T-cell (primary cell): Measurements from ENCODE around the gene ALCAM. TPM values are rescaled to one million over a fixed set of nuclear protein-coding genes. Genes with fewer than 3 reads are reported as not detected.

Source experiments
- ATAC-seq, 4 experiments: fragments of 200-7000 bp in 3 of 4; fragments of 150-1000 bp in 1 of 4; cut with Tn5 transposase; replicated peaks in 1 of 4; 1 replicate in 3 of 4; 2 replicates in 1 of 4; pipeline ENCODE4 v1.10.0; 2021; ENCODE audit warnings: moderate library complexity in 3 of 4, mild to moderate bottlenecking in 2 of 4, moderate number of reproducible peaks in 1 of 4
- CTCF ChIA-PET, 2 donors: fragments of 300-600 bp; sonication (Branson Sonifier 250); formaldehyde crosslinking; loops; one replicate each; lab custom pipeline; 2022; ENCODE audit warnings: antibody characterized with exemption in 2 of 2; lab: Charles Lee
- POLR2A ChIA-PET, 2 donors: fragments of 300-600 bp; sonication (Branson Sonifier 250); formaldehyde crosslinking; loops; one replicate each; lab custom pipeline; 2022; ENCODE audit warnings: antibody characterized with exemption in 2 of 2; lab: Charles Lee
- DNase-seq, 35 experiments: peaks; one replicate each; pipeline versions ENCODE4 v3.0.0 to v3.0.0-alpha.2; 2013 to 2023
- H3K27ac ChIP-seq: one replicate; pipeline ENCODE4 v1.5.1; 2013; ENCODE audit warnings: low read length
- H3K27me3 ChIP-seq, 2 experiments: replicated peaks in 1 of 2; 1 replicate in 1 of 2; 2 replicates in 1 of 2; pipeline versions ENCODE4 v1.6.1 to v1.7.0; 2013; ENCODE audit warnings: low read length in 1 of 2, mixed read lengths in 1 of 2; ENCODE audit not compliant: control insufficient read depth in 2 of 2, insufficient read depth in 2 of 2; ENCODE audit errors: extremely low read depth in 1 of 2
- H3K36me3 ChIP-seq, 2 donors: 1 replicate in 1 of 2; 2 replicates in 1 of 2; pipeline versions ENCODE4 v1.6.1 to v1.7.0; 2013; ENCODE audit warnings: low read length in 1 of 2; ENCODE audit not compliant: control insufficient read depth in 2 of 2, insufficient read depth in 1 of 2; ENCODE audit errors: extremely low read depth in 1 of 2
- H3K4me1 ChIP-seq, 2 experiments: 1 replicate in 1 of 2; 2 replicates in 1 of 2; pipeline versions ENCODE4 v1.6.1 to v1.7.0; 2013; ENCODE audit warnings: low read length in 2 of 2, mixed read lengths in 1 of 2; ENCODE audit not compliant: insufficient read depth in 2 of 2, control insufficient read depth in 1 of 2; ENCODE audit errors: extremely low read depth in 1 of 2
- H3K4me3 ChIP-seq, 2 donors: 1 replicate in 1 of 2; 2 replicates in 1 of 2; pipeline versions ENCODE4 v1.5.1 to v1.7.0; 2013; ENCODE audit warnings: mild to moderate bottlenecking in 2 of 2, low read length in 1 of 2, moderate library complexity in 1 of 2; ENCODE audit not compliant: control insufficient read depth in 1 of 2; ENCODE audit errors: extremely low read depth in 1 of 2
- H3K9me3 ChIP-seq: 2 replicates; pipeline ENCODE4 v1.7.0; 2013
- H3K27ac Mint-ChIP-seq, 2 donors: one replicate each; pipeline ENCODE4 v1.8.0; 2020 to 2021; ENCODE audit warnings: mild to moderate bottlenecking in 2 of 2, mixed read lengths in 2 of 2
- H3K27me3 Mint-ChIP-seq, 2 donors: one replicate each; pipeline ENCODE4 v1.8.0; 2021 to 2022; ENCODE audit warnings: mixed read lengths in 2 of 2
- H3K36me3 Mint-ChIP-seq: one replicate; pipeline ENCODE4 v1.8.0; 2021; ENCODE audit warnings: mixed read lengths
- H3K4me1 Mint-ChIP-seq, 3 donors: one replicate each; pipeline ENCODE4 v1.8.0; 2020 to 2022; ENCODE audit warnings: mixed read lengths in 3 of 3, mild to moderate bottlenecking in 1 of 3
- H3K4me3 Mint-ChIP-seq, 3 donors: one replicate each; pipeline ENCODE4 v1.8.0; 2020 to 2022; ENCODE audit warnings: mild to moderate bottlenecking in 3 of 3, mixed read lengths in 3 of 3, moderate library complexity in 3 of 3
- H3K9me3 Mint-ChIP-seq, 3 donors: one replicate each; pipeline ENCODE4 v1.8.0; 2020 to 2022; ENCODE audit warnings: mixed read lengths in 3 of 3
- WGBS: methylation state at CpG from one replicate; pipeline ENCODE4 v1.1.5; 2013; ENCODE audit warnings: missing lambda C conversion rate; ENCODE audit not compliant: insufficient coverage; 5-methylcytosine and 5-hydroxymethylcytosine counted together
- total RNA-seq, 35 experiments: library from RNA in 6 of 35; stranded (reverse) in 6 of 35; fragments of 120-200 nt in 1 of 35; gene quantifications; one replicate each; pipeline versions ENCODE4 v1.2.1 to v1.2.4 and lab custom pipeline; 2013 to 2026

ALCAM gene
- total RNA-seq, 5 donors from 2014 or later (not counting 1 experiment from before 2014, with no cell fraction given) = 3.4 to 6.2 (median 4.6) TPM

DNA sequence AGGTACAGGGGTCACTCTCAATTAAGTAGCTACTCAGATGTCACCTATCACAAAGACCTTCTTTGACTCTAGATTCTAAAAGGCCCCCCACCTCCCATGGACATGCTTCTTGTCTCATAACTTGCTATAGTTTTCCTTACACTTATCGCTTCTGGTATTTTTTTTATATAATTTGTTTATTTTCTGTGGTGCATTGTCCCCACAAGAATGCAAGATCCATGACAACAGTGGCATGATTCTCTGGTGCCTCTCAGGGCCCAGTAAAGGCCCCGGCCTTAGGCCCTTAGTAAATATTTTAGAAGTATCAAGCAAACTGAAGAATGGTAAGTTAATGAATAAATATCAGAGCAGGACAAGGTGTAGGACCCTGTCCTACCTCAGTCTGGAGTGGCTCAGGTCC, 253.5 kb downstream of the ALCAM start:
- H3K27ac Mint-ChIP-seq = no peak overlapping the region
- no peaks in the 10 kb centered on the region for H3K27me3 ChIP-seq
- no CpG with 5 or more reads among the region's 2 CpGs for WGBS
- no peaks in the 10 kb centered on the region for H3K9me3 Mint-ChIP-seq
- H3K9me3 ChIP-seq = no peaks in the 10 kb centered on the region
- ChIA-PET POLR2A (no interaction called here), CTCF (no interaction called here)
- no peaks in the 10 kb centered on the region for H3K36me3 Mint-ChIP-seq
- no peak for ATAC-seq
- no peak overlapping the region for H3K27ac ChIP-seq
- H3K4me1 Mint-ChIP-seq = no peaks in the 10 kb centered on the region
- no peak overlapping the region for H3K4me3 ChIP-seq
- H3K4me3 Mint-ChIP-seq = no peak overlapping the region
- H3K4me1 ChIP-seq = no peaks in the 10 kb centered on the region
- no peak for DNase-seq
- H3K36me3 ChIP-seq = no peaks in the 10 kb centered on the region
- H3K27me3 Mint-ChIP-seq = no peaks in the 10 kb centered on the region

- Mint-ChIP-seq H3K36me3 (no peaks in the 10 kb centered on the region), H3K27ac (no peak overlapping the region)
- no peaks in the 10 kb centered on the region for H3K9me3 ChIP-seq
Observed at GRCh38 chr3:105622169-105622568, 255.5 kb downstream of the ALCAM start.

More at GRCh38 chr3:105622169-105622568, 255.5 kb downstream of the ALCAM start:
- Mint-ChIP-seq H3K4me3 (no peak overlapping the region), H3K27me3 (no peaks in the 10 kb centered on the region), H3K4me1 (no peaks in the 10 kb centered on the region), H3K9me3 (no peaks in the 10 kb centered on the region)
- POLR2A ChIA-PET = no interaction called here
- Histone ChIP-seq H3K36me3 (no peaks in the 10 kb centered on the region), H3K4me1 (no peaks in the 10 kb centered on the region), H3K27me3 (no peaks in the 10 kb centered on the region), H3K4me3 (no peak overlapping the region), H3K27ac (no peak overlapping the region)
- CTCF ChIA-PET = no interaction called here
- no peak for DNase-seq
- ATAC-seq = no peak
